OCI-LY3 (cell line): ENCODE measurements around the gene ADAMTS19.
"Not testable (repeated sequence)": the region's sequence is repeated elsewhere in the genome, so short reads cannot be mapped to it uniquely, and the experiment has no call there.

Experiments
- H2AFZ ChIP-seq: fragments of 200-600, 300-600 bp; shearing (Covaris generic); 2 replicates; pipeline ENCODE4 v1.6.0; 2014; ENCODE audit warnings: antibody characterized with exemption, low read depth, low read length
- H3K27ac ChIP-seq: fragments of 200-600, 300-600 bp; sonication (generic); 2 replicates; pipeline ENCODE4 v1.5.1; 2014; ENCODE audit warnings: mild to moderate bottlenecking, low read length, moderate library complexity, mixed read lengths
- H3K27me3 ChIP-seq: fragments of 200-600, 300-600 bp; sonication (generic); 2 replicates; pipeline ENCODE4 v1.6.1; 2014; ENCODE audit warnings: low read depth, low read length, mixed read lengths
- H3K36me3 ChIP-seq: fragments of 200-600, 300-600 bp; sonication (generic); replicated peaks from 2 replicates; pipeline ENCODE3; 2014; ENCODE audit warnings: low read depth, low read length, mixed read lengths
- H3K4me1 ChIP-seq: fragments of 300-600, 200-600 bp; sonication (generic); 2 replicates; pipeline ENCODE4 v1.6.1; 2014; ENCODE audit warnings: low read length, mixed read lengths
- H3K4me2 ChIP-seq: fragments of 200-600, 300-600 bp; sonication (generic); 2 replicates; pipeline ENCODE4 v1.6.1; 2014; ENCODE audit warnings: low read length, mixed read lengths
- H3K4me3 ChIP-seq: fragments of 300-600, 200-600 bp; sonication (generic); 2 replicates; pipeline ENCODE4 v1.5.1; 2014; ENCODE audit warnings: antibody characterized with exemption, mild to moderate bottlenecking, low read length, moderate library complexity
- H3K79me2 ChIP-seq: fragments of 300-600, 200-600 bp; shearing (Covaris generic); 2 replicates; pipeline ENCODE4 v1.6.1; 2014; ENCODE audit warnings: mild to moderate bottlenecking, low read length, mixed read lengths
- H3K9ac ChIP-seq: fragments of 300-600, 200-600 bp; shearing (Covaris generic); 2 replicates; pipeline ENCODE4 v1.6.0; 2014; ENCODE audit warnings: mild to moderate bottlenecking, low read length, moderate library complexity
- H3K9me3 ChIP-seq: fragments of 200-600, 300-600 bp; shearing (Covaris generic); 2 replicates; pipeline ENCODE4 v1.6.1; 2014; ENCODE audit warnings: low read length, mixed read lengths; ENCODE audit not compliant: insufficient read depth
- H4K20me1 ChIP-seq: fragments of 200-600, 300-600 bp; sonication (generic); 2 replicates; pipeline ENCODE4 v1.6.1; 2016; ENCODE audit warnings: low read length, mixed read lengths; ENCODE audit not compliant: insufficient read depth
- CTCF ChIP-seq: fragments of 200-600, 300-600 bp; sonication (generic); IDR thresholded peaks from 2 replicates; pipeline ENCODE4 v1.5.1; 2014; ENCODE audit warnings: antibody characterized with exemption, low read length, low read depth
- EZH2phosphoT487 ChIP-seq: fragments of 200-600 bp; shearing (Covaris generic); IDR thresholded peaks from 2 replicates; pipeline ENCODE4 v1.6.1; 2018; ENCODE audit warnings: antibody characterized with exemption, mixed run types, low read depth

Gene ADAMTS19

GRCh38 chr5:129631961-129632360 is 171.9 kb downstream of the ADAMTS19 start:
- H3K79me2 ChIP-seq, result no peaks in the 10 kb centered on the region
- H3K27me3 ChIP-seq, result no peaks in the 10 kb centered on the region
- TF ChIP-seq EZH2phosphoT487 (no peak), CTCF (no peak)
- H2AFZ ChIP-seq, result no peak overlapping the region
- no peaks in the 10 kb centered on the region for H3K4me1 ChIP-seq
- H3K4me3 ChIP-seq, result no peak overlapping the region
- no peak overlapping the region for H3K9ac ChIP-seq
- no peaks in the 10 kb centered on the region for H3K9me3 ChIP-seq
- no peak overlapping the region for H3K4me2 ChIP-seq
- no peak overlapping the region for H3K27ac ChIP-seq
- no peaks in the 10 kb centered on the region for H4K20me1 ChIP-seq
- H3K36me3 ChIP-seq, result no peaks in the 10 kb centered on the region

GRCh38 chr5:129637501-129637900 is 177.4 kb downstream of the ADAMTS19 start:
- not testable (repeated sequence) for H3K9me3 ChIP-seq, H3K79me2 ChIP-seq, H2AFZ ChIP-seq, H3K27me3 ChIP-seq, H3K4me3 ChIP-seq, H4K20me1 ChIP-seq, H3K36me3 ChIP-seq, H3K27ac ChIP-seq, H3K4me1 ChIP-seq, H3K9ac ChIP-seq, H3K4me2 ChIP-seq

GRCh38 chr5:129639331-129639730 is 179.2 kb downstream of the ADAMTS19 start:
- Histone ChIP-seq H3K79me2 (no peaks in the 10 kb centered on the region), H2AFZ (no peak overlapping the region), H3K36me3 (no peaks in the 10 kb centered on the region), H3K9me3 (no peaks in the 10 kb centered on the region), H3K4me3 (no peak overlapping the region), H3K4me1 (no peaks in the 10 kb centered on the region), H4K20me1 (no peaks in the 10 kb centered on the region), H3K4me2 (no peak overlapping the region), H3K27ac (no peak overlapping the region), H3K27me3 (no peaks in the 10 kb centered on the region), H3K9ac (no peak overlapping the region)
- TF ChIP-seq EZH2phosphoT487, result no peak
- no peak for TF ChIP-seq CTCF

GRCh38 chr5:129652349-129653056 is 192.4 kb downstream of the ADAMTS19 start:
- no peak overlapping the region for H2AFZ ChIP-seq
- no peak overlapping the region for H3K4me3 ChIP-seq
- H3K4me1 ChIP-seq, result no peaks in the 10 kb centered on the region
- no peak overlapping the region for H3K4me2 ChIP-seq
- no peaks in the 10 kb centered on the region for H3K79me2 ChIP-seq
- H3K9me3 ChIP-seq, result no peaks in the 10 kb centered on the region
- no peaks in the 10 kb centered on the region for H3K36me3 ChIP-seq
- no peak for TF ChIP-seq CTCF
- TF ChIP-seq EZH2phosphoT487, result no peak
- H3K27ac ChIP-seq, result no peak overlapping the region
- H3K27me3 ChIP-seq, result no peaks in the 10 kb centered on the region
- no peaks in the 10 kb centered on the region for H4K20me1 ChIP-seq
- no peak overlapping the region for H3K9ac ChIP-seq
